Peyer's patch (tissue), 4 donors: Measurements from ENCODE around the gene CHST9.

Source experiments
- POLR2A ChIP-seq, 2 donors: fragments of 450-650 bp; IDR thresholded peaks; one replicate each; pipeline ENCODE4 v1.5.1; 2017; ENCODE audit warnings: antibody characterized with exemption in 2 of 2, mild to moderate bottlenecking in 2 of 2, moderate library complexity in 2 of 2
- TF ChIP-seq, protein P1 (sequence below), 6 experiments: fragments of 450-650 bp in 4 of 6; fragments of 200-600 bp in 2 of 6; sonication (generic) in 1 of 6; IDR thresholded peaks; one replicate each; pipeline ENCODE4 v1.5.1; 2017 to 2019; ENCODE audit warnings: antibody characterized with exemption in 6 of 6, mild to moderate bottlenecking in 3 of 6, moderate library complexity in 1 of 6

DNA sequence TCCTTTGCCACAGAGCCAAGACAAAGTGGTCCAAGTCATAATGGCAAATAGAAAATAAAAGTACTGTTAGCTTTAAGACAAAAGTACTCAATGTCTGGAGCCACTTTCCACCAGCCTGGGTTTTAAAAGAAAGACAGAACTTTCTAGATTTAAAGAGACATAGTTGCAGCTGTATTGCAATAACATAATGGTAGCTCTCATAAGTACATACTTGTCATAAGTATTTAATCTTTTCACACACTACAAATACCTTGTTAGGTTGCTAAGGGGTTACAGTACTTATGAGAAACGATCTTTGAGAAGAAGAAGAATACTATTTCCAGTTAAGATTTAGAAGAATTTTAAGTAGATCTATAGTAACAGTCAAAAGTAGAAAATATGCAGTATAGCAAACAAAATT, 290.7 kb downstream of the CHST9 start:
- TF ChIP-seq, protein P1, sequence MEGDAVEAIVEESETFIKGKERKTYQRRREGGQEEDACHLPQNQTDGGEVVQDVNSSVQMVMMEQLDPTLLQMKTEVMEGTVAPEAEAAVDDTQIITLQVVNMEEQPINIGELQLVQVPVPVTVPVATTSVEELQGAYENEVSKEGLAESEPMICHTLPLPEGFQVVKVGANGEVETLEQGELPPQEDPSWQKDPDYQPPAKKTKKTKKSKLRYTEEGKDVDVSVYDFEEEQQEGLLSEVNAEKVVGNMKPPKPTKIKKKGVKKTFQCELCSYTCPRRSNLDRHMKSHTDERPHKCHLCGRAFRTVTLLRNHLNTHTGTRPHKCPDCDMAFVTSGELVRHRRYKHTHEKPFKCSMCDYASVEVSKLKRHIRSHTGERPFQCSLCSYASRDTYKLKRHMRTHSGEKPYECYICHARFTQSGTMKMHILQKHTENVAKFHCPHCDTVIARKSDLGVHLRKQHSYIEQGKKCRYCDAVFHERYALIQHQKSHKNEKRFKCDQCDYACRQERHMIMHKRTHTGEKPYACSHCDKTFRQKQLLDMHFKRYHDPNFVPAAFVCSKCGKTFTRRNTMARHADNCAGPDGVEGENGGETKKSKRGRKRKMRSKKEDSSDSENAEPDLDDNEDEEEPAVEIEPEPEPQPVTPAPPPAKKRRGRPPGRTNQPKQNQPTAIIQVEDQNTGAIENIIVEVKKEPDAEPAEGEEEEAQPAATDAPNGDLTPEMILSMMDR (IDR thresholded peaks at IDR 0.05), result no peak
- TF ChIP-seq POLR2A (IDR thresholded peaks at IDR 0.05), result no peak
